Measurements from ENCODE around the gene KAZN. TPM values are rescaled to one million over a fixed set of nuclear protein-coding genes. Genes with fewer than 3 reads are reported as not detected.

KAZN gene
- polyA plus RNA-seq, 1 of the 3 experiments (the other 2 are of a cell fraction) = 6.8 TPM

GRCh38 chr1:14820295-14821085 lies 222.0 kb downstream of the KAZN start:
- H3K27ac ChIP-seq (ENCODE audit: low read depth in 2 of 2, low read length in 1 of 2) = no peak overlapping the region
- H3K4me1 ChIP-seq (ENCODE audit: control insufficient read depth in 1 of 2, insufficient read depth in 2 of 2, low read depth in 1 of 2, low read length in 1 of 2) = no peaks in the 10 kb centered on the region; a peak in 1 of 4 replicates
- DNase-seq = no peak
- no peaks in the 10 kb centered on the region for H3K9me2 ChIP-seq
- TF ChIP-seq SIN3A (IDR thresholded peaks at IDR 0.05; ENCODE audit: borderline replicate concordance, low read depth, low read length) (no peak), MEF2A (IDR thresholded peaks at IDR 0.05; ENCODE audit: borderline replicate concordance, low read depth) (no peak), RXRA (IDR thresholded peaks at IDR 0.05; ENCODE audit: borderline replicate concordance, low read depth) (no peak), USF2 (IDR thresholded peaks at IDR 0.05; ENCODE audit: borderline replicate concordance, low read depth, low read length) (no peak), GATA2 (CRISPR knock-in tag; IDR thresholded peaks at IDR 0.05) (no peak), EP300 (IDR thresholded peaks at IDR 0.05; ENCODE audit: borderline replicate concordance in 1 of 2, low read depth in 1 of 2, low read length in 1 of 2) (no peak), NRF1 (IDR thresholded peaks at IDR 0.05; ENCODE audit: low read depth, low read length) (no peak), USF1 (IDR thresholded peaks at IDR 0.05; ENCODE audit: borderline replicate concordance, low read depth) (no peak), YY1 (IDR thresholded peaks at IDR 0.05; ENCODE audit: low read depth) (no peak), GABPA (IDR thresholded peaks at IDR 0.05; ENCODE audit: low read depth) (no peak), EZH2phosphoT487 (IDR thresholded peaks at IDR 0.05; ENCODE audit: borderline replicate concordance, low read depth) (no peak)
- ChIA-PET CTCF (no interaction called here), POLR2A (no interaction called here)
- H3K79me2 ChIP-seq (ENCODE audit: insufficient read depth) = no peaks in the 10 kb centered on the region
- 38% methylated on average over 18 of the region's 18 CpGs for WGBS (ENCODE audit: low lambda C conversion rate)
- no peak overlapping the region for H2AFZ ChIP-seq (ENCODE audit: low read depth)
- H3K36me3 ChIP-seq (replicated peaks in 1 of 2; ENCODE audit: control insufficient read depth in 1 of 2, insufficient read depth in 2 of 2, low read length in 1 of 2) = no peaks in the 10 kb centered on the region
- no peaks in the 10 kb centered on the region for H3K27me3 ChIP-seq (ENCODE audit: insufficient read depth)
- H3F3A ChIP-seq (replicated peaks; ENCODE audit: insufficient read depth) = no peaks in the 10 kb centered on the region
- H3K9ac ChIP-seq = no peak overlapping the region
- no peak overlapping the region for H3K4me2 ChIP-seq
- no peaks in the 10 kb centered on the region for H4K20me1 ChIP-seq (ENCODE audit: insufficient read depth)
- H3K4me3 ChIP-seq (ENCODE audit: low read depth in 2 of 2, low read length in 1 of 2) = no peak overlapping the region
- H3K9me3 ChIP-seq = no peaks in the 10 kb centered on the region

- Histone ChIP-seq H3F3A (replicated peaks; ENCODE audit: insufficient read depth) (no peaks in the 10 kb centered on the region), H3K9me2 (no peaks in the 10 kb centered on the region), H3K4me2 (no peak overlapping the region), H2AFZ (ENCODE audit: low read depth) (no peak overlapping the region), H4K20me1 (ENCODE audit: insufficient read depth) (no peaks in the 10 kb centered on the region), H3K9ac (no peak overlapping the region), H3K79me2 (ENCODE audit: insufficient read depth) (no peaks in the 10 kb centered on the region), H3K36me3 (replicated peaks in 1 of 2; ENCODE audit: control insufficient read depth in 1 of 2, insufficient read depth in 2 of 2, low read length in 1 of 2) (no peaks in the 10 kb centered on the region), H3K4me3 (ENCODE audit: low read depth in 2 of 2, low read length in 1 of 2) (no peak overlapping the region), H3K27me3 (ENCODE audit: insufficient read depth) (no peaks in the 10 kb centered on the region), H3K9me3 (no peaks in the 10 kb centered on the region), H3K27ac (ENCODE audit: low read depth in 2 of 2, low read length in 1 of 2) (no peak overlapping the region), H3K4me1 (ENCODE audit: control insufficient read depth in 1 of 2, insufficient read depth in 2 of 2, low read depth in 1 of 2, low read length in 1 of 2) (no peaks in the 10 kb centered on the region; a peak in 1 of 4 replicates)
- 56% methylated on average over 13 of the region's 14 CpGs for WGBS (ENCODE audit: low lambda C conversion rate)
- ChIA-PET POLR2A (no interaction called here), CTCF (no interaction called here)
- no peak for DNase-seq
- no peak for TF ChIP-seq FOSL2 (IDR thresholded peaks at IDR 0.05; ENCODE audit: borderline replicate concordance, low read depth)
- no peak for TF ChIP-seq SIN3A (IDR thresholded peaks at IDR 0.05; ENCODE audit: borderline replicate concordance, low read depth, low read length)
- no peak for TF ChIP-seq CTCF (IDR thresholded peaks at IDR 0.05)
- TF ChIP-seq JUND (IDR thresholded peaks at IDR 0.05) = no peak
- TF ChIP-seq TEAD4 (IDR thresholded peaks at IDR 0.05; ENCODE audit: borderline replicate concordance, insufficient read depth) = no peak
- no peak for TF ChIP-seq IRF3 (IDR thresholded peaks at IDR 0.05; ENCODE audit: low read depth, low read length)
- no peak for TF ChIP-seq GATA2 (CRISPR knock-in tag; IDR thresholded peaks at IDR 0.05)
- TF ChIP-seq RCOR1 (IDR thresholded peaks at IDR 0.05; ENCODE audit: low read length) = no peak
- TF ChIP-seq MEF2A (IDR thresholded peaks at IDR 0.05; ENCODE audit: borderline replicate concordance, low read depth) = no peak
- TF ChIP-seq TCF12 (IDR thresholded peaks at IDR 0.05) = no peak
- no peak for TF ChIP-seq NFIC (IDR thresholded peaks at IDR 0.05; ENCODE audit: borderline replicate concordance)
- no peak for TF ChIP-seq FOXM1 (IDR thresholded peaks at IDR 0.05; ENCODE audit: low read depth)
- no peak for TF ChIP-seq ELF1 (IDR thresholded peaks at IDR 0.05)
- TF ChIP-seq USF2 (IDR thresholded peaks at IDR 0.05; ENCODE audit: borderline replicate concordance, low read depth, low read length) = no peak
- TF ChIP-seq YY1 (IDR thresholded peaks at IDR 0.05; ENCODE audit: low read depth) = no peak
- no peak for TF ChIP-seq NRF1 (IDR thresholded peaks at IDR 0.05; ENCODE audit: low read depth, low read length)
- no peak for TF ChIP-seq MXI1 (IDR thresholded peaks at IDR 0.05; ENCODE audit: low read depth, low read length)
Measured at GRCh38 chr1:14822493-14822892, 224.0 kb downstream of the KAZN start.
